ENCODE data around the gene MAN2C1.
"Not testable (repeated sequence)": the region's sequence is repeated elsewhere in the genome, so short reads cannot be mapped to it uniquely, and the experiment has no call there.

The MAN2C1 gene

DNA sequence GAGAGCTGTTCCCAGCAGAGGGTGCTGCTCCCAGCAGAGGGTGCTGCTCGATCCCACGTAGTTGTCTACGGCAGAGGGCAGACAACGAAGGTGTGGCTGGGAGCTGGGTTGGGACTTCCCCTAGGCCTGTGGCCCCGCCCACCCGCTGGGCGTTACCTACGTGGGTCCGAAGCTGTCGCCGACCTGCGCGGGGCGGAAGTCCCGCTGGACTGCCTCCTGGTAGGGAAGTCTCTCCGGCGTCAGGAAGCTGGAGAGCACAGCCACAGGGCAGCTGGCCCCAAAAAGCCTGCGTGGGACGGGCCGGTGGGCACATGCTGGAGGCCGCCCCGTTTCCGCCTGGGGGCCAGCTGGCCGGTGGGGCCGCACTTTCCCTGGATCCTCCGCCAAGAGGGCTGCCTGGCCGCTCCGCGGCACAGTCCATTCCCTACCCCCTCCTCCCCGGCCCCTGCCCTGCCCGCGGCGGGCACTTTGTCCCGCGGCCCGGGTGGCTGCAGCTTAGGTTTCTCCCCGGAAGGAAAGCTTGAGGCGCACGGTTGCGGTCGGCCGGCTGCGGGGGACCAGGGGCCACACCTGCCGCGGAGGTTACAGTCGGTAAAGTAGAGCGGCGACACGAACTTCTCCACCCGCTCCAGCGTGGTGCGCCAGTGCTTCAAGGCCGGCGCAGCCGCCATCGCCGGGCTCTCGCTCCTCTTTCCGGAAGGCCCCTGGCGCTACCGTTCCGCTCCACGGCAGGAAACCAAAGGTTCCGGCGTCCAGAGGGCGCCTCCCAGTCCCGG, at the start of gene MAN2C1:
Gene MAN2C1, minus strand, starts transcription at position 695 of the 776 bp plus-strand sequence. Its CDS starts 24 bp downstream, at position 671.
- DNase-seq (ENCODE audit: insufficient read length, low spot score), result peak; percentile 83
- no peak for FAIRE-seq
- TF ChIP-seq POLR2A (IDR thresholded peaks at IDR 0.05; ENCODE audit: low read depth, low read length), result peak; percentile 93

DNA sequence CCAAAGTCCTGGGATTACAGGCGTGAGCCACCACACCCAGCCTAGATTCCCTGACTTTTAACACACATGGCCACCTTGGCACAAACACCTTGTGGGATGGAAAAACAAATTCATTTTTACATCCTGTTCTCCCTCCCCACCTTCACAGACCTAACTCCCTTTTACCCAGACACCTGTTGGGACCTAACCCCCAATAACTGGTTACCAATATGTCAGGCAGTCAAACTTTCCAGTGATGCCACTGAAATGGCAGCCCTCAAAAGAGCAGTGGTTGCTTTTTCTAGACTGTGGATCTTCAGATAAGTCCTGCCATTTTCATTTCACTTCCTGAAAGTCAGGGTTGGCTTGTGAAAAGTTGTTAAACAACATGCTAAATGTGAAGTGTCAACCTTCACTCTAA, 48.2 kb upstream of the MAN2C1 start:
- DNase-seq (ENCODE audit: insufficient read length, low spot score) (no peak), FAIRE-seq (no peak)
- no peak for TF ChIP-seq POLR2A (IDR thresholded peaks at IDR 0.05; ENCODE audit: low read depth, low read length)

DNA sequence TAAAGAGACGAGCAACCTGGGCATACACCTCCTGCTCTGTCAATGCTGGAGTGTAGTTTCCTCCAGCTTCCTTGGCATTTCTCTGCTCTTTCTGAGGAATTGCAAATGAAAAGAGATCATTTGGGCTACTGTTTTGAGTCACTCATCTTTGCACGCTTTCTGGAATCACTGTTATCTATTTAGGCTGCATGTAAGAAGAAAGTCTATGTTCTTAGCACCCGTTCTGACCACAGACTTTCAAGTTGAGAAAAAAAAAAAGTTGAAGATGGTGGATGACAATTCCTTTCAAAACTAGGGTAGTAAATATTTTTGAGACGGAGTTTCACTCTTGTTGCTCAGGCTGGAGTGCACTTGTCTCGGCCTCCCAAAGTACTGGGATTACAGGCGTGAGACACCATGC, 41.8 kb upstream of the MAN2C1 start:
- no peak for FAIRE-seq
- no peak for DNase-seq (ENCODE audit: insufficient read length, low spot score)
- TF ChIP-seq POLR2A (IDR thresholded peaks at IDR 0.05; ENCODE audit: low read depth, low read length), result no peak

DNA sequence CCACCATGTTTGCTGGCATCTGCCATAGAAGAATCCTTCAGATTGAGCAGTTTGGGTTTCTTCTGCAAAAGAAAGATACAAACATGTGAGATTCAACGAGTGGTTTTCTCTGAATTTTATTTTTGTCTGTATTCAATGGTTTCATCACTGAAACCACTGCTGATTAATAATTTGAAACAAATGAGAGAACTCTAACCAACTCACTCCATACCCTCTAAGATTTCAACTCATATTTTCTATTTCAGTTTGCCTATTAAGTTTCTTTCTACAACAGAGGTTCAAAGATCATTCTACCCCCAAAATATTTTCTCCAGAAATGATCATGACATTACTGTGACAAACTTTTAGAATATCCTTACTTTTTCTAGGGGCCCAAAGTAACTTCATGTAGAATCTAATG, 38.7 kb upstream of the MAN2C1 start:
- no peak for TF ChIP-seq POLR2A (IDR thresholded peaks at IDR 0.05; ENCODE audit: low read depth, low read length)
- FAIRE-seq (no peak), DNase-seq (ENCODE audit: insufficient read length, low spot score) (no peak)

DNA sequence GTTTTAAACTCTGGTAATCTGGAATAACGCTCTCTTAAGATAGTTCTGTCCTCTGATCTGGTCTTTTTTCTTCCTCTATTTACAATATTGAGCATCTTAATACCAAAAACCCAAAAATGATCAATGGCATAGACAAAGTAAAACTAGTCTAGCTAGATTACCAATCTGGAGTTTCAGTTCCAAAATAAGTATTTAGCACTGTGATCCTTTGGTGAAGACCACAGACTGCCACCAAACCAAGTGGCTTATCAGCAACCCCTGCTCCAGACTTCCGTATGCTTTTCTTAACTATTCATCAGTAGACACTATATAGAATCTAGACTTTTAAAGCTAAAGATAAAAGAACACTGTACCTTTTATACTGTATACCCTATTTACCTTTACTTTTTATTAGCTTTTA, 35.5 kb upstream of the MAN2C1 start:
- no peak for DNase-seq (ENCODE audit: insufficient read length, low spot score)
- no peak for FAIRE-seq
- TF ChIP-seq POLR2A (IDR thresholded peaks at IDR 0.05; ENCODE audit: low read depth, low read length), result no peak

DNA sequence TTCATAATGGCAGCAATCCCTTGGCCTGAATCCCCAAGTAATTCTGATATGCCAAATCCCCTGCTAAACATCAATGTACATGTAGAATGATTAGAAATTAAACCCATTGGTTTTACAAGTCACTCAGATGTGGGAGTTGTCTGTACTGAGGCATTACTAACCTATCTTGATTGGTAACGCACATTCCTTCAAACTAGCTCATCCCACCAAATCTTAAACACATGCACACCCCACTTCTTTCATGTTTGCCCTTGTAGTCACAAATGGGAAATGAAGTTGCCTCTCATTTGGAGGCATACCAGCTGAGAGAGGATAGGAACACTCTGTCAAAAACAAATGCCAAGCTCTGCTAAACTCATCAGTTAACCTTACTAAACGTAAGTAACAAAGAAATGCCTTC, 29.1 kb upstream of the MAN2C1 start:
- no peak for TF ChIP-seq POLR2A (IDR thresholded peaks at IDR 0.05; ENCODE audit: low read depth, low read length)
- no peak for FAIRE-seq

DNA sequence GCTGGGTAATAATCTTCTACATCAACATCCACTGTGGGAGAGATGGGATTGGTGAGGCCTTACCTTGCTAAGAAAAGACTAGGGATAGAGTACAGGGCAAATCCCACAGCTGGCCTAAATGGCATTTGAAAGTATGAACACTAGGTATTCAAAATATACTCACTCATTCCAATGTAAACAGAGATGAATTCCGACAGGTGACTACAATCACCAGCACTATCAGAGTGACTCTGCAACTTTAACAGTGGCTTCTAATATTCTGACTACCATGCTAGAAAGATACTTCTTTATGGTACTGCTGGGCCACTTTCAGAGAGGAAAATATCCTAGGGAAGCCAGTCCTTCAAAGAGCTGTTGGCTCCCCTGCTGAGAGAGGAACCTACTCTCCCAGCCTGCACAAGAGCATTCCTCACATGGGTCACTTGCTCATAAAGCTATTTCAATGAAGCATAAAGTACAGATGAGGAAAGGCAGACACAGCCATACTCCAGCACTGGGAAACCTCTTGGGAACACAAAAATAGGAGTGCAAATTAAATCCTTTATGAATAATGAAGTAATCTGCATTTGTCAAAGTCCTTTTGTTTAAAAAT, 21.5 kb upstream of the MAN2C1 start:
- no peak for TF ChIP-seq POLR2A (IDR thresholded peaks at IDR 0.05; ENCODE audit: low read depth, low read length)
- DNase-seq (ENCODE audit: insufficient read length, low spot score) (no peak), FAIRE-seq (no peak)

More for the DNA sequence above, 29.1 kb upstream of the MAN2C1 start:
- DNase-seq (ENCODE audit: insufficient read length, low spot score), result no peak

DNA sequence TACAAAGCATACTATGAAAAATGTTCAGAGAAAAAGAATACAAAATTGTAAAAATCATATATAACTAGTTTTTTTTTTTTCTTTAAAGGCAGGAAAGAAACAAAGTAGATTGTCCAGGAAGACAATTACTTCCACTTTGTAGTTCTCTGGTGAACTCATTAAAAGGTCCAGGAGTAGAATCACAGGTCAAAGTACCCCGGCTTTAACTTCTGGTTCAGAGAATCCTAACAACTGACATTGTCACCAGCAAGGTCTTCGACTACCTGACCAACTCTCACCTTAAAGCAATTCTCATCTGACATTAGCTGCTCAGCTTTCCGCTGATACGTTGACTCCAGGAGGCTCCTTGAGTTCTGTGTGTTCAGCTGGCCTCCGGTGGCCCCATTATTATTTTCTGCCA, 15.6 kb upstream of the MAN2C1 start:
- not testable (repeated sequence) for FAIRE-seq; DNase-seq (ENCODE audit: insufficient read length, low spot score)

DNA sequence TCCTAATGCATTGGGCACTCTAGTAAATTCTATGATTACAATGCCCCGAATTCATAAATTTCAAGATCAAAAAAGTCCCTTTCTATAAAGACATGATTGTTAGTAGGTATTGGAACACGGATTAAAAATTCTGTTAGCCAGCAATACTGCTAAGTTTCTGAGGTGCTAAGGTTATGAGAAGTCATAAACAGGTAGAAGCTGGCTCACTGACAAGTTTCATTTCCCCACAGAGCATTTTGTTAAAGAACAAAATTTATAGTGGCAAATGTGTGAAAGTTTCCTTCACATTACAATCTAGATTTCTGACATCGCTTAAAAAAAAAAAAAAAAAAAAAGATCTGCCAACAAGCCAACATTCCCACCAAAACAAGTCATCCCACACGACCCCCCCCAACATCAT, 12.4 kb upstream of the MAN2C1 start:
- DNase-seq (ENCODE audit: insufficient read length, low spot score), result no peak
- no peak for TF ChIP-seq POLR2A (IDR thresholded peaks at IDR 0.05; ENCODE audit: low read depth, low read length)
- FAIRE-seq, result no peak

DNA sequence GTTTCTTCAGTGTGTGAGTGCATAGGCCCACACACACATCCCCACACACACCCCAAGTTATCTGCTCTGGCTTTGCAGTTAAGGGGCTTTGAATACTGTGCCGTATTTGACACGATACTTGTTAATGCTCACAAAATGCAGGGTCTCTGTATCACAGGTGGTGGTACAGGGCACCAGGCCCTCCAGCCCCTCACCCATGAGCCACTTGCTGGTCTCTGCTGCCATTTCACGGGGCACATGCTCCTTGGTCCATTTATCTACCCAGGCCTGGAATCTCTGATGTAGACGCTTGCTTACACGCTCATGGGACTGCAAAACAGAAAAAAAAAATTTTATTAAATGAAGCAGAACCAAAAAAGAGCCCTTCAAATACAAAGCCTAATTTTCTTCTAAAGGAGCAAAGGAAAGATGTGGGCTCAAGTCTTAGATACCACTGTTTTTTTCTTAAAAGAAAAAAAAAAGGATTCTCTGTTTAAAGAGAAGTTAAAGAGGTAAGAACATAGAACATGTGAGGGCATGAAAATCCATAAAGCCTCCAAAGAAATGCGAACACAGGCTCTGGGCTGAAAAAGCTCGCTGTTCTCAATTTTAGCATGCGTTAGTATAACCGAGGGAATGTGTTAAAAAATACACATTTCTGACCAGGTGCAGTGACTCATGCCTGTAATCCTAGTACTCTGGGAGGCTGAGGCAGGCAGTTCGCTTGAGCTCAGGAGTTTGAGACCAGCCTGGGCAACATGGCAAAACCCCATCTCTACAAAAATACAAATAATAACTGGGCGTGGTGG, 3.7 kb upstream of the MAN2C1 start:
- no peak for TF ChIP-seq POLR2A (IDR thresholded peaks at IDR 0.05; ENCODE audit: low read depth, low read length)
- DNase-seq (ENCODE audit: insufficient read length, low spot score) (no peak), FAIRE-seq (no peak)

DNA sequence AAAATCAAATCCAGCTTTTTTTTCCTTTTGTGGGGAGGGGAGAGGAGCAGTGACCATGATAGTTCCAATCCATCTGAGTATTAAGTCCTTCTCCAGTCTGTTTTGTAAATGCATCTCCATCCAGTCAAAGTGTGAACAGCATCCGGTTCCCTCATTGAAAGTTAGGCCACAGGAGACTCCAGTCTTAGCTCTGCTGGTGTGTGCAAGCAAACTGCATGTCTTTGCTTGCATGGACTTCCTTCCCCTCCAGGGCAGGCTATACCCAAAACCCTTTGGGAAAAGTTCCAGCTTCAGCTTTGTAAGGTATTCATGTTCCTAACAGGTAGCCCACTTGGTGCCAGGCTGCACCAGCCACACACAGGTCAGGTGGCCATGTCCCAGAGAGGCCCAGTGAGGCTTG, 3.1 kb upstream of the MAN2C1 start:
- no peak for FAIRE-seq
- TF ChIP-seq POLR2A (IDR thresholded peaks at IDR 0.05; ENCODE audit: low read depth, low read length), result no peak

DNA sequence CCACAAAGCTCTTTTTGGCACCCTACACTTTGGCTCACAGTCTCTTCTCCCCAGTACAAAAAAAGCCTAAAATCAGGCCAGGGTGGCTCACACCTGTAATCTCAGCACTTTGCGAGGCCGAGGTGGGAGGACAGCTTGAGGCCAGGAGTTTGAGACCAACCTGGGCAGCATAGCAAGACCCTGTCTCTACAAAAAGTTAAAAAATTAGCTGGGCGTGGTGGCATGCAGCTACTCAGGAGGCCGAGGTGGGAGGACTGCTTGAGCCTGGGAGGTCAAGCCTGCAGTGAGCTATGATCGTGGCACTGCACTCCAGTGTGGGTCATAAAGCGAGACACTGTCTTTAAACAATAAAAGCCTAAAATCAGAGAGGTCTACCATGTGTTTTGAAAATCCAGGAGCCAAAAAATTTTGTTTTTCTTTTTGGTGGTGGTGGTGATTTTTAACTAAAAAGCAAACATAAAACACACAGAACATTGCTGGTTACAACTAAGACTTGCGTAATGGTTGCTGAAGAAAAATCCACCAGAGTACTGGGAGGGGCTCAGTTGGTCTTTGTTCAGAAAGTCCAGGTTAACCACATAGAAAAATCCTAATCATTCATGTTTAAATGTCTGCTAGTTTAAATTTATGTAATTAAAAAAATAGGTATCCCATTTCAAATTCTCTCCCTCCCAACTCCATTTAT, 1.6 kb upstream of the MAN2C1 start:
- FAIRE-seq (no peak), DNase-seq (ENCODE audit: insufficient read length, low spot score) (no peak)
- TF ChIP-seq POLR2A (IDR thresholded peaks at IDR 0.05; ENCODE audit: low read depth, low read length), result no peak

More for the DNA sequence above, 3.1 kb upstream of the MAN2C1 start:
- no peak for DNase-seq (ENCODE audit: insufficient read length, low spot score)

DNA sequence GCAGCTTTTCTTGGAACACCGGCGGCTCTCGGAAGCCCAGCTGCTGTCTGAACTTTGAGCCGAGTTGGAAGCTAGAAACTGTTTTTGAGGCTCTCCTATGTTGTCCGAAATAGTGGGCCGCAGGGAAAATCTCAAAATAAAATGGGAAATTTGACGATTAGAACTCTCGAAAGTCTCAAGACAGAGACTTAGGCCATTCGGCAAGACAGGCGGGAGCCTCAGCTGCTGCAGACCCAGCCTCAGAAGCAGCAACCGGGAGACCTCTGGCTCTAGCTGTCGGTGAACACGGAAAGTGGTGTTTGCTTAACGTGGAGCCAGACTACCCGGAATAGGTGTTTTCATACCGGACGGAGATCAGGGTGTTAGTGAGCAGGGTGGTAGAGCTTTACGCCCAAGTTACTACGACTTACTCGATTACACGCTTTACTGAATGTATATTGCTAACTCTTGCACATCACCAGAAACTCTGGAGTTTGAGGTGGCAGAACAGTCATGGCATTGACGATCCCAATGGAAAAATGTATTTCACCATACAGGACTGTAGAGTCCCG, 357 bp upstream of the MAN2C1 start:
- FAIRE-seq (no peak), DNase-seq (ENCODE audit: insufficient read length, low spot score) (no peak)
- no peak for TF ChIP-seq POLR2A (IDR thresholded peaks at IDR 0.05; ENCODE audit: low read depth, low read length)

All from H54 (cell line).